ENCODE measurements around the gene SLC2A9.
"Not testable (repeated sequence)": the region's sequence is repeated elsewhere in the genome, so short reads cannot be mapped to it uniquely, and the experiment has no call there.

The SLC2A9 gene

GRCh38 chr4:9923195-9923812 is 98.0 kb downstream of the SLC2A9 start:
- DNase-seq, result no peak

GRCh38 chr4:9921326-9921725 is 100.0 kb downstream of the SLC2A9 start:
- no peak for DNase-seq

GRCh38 chr4:9920029-9920428 is 101.3 kb downstream of the SLC2A9 start:
- DNase-seq, result no peak

GRCh38 chr4:9919047-9919446 is 102.2 kb downstream of the SLC2A9 start:
- no peak for DNase-seq

- DNase-seq, result no peak
Measured at GRCh38 chr4:9918484-9918883, 102.8 kb downstream of the SLC2A9 start.

- DNase-seq, result no peak
Measured at GRCh38 chr4:9916937-9917336, 104.4 kb downstream of the SLC2A9 start.

- DNase-seq, result no peak
Measured at GRCh38 chr4:9916346-9916745, 105.0 kb downstream of the SLC2A9 start.

GRCh38 chr4:9913846-9914245 is 107.5 kb downstream of the SLC2A9 start:
- DNase-seq, result no peak

GRCh38 chr4:9906996-9907395 is 114.3 kb downstream of the SLC2A9 start:
- DNase-seq, result no peak

GRCh38 chr4:9904976-9905587 is 116.2 kb downstream of the SLC2A9 start:
- DNase-seq, result no peak

- no peak for DNase-seq
Measured at GRCh38 chr4:9903317-9903716, 118.0 kb downstream of the SLC2A9 start.

- no peak for DNase-seq
Measured at GRCh38 chr4:9901257-9901656, 120.0 kb downstream of the SLC2A9 start.

- DNase-seq, result not testable (repeated sequence)
Measured at GRCh38 chr4:9900633-9901032, 120.7 kb downstream of the SLC2A9 start.

GRCh38 chr4:9899306-9900055 is 121.8 kb downstream of the SLC2A9 start:
- no peak for DNase-seq

GRCh38 chr4:9898596-9899305 is 122.5 kb downstream of the SLC2A9 start:
- DNase-seq, result no peak

GRCh38 chr4:9895333-9895705 is 126.0 kb downstream of the SLC2A9 start:
- DNase-seq, result no peak

GRCh38 chr4:9894644-9895332 is 126.5 kb downstream of the SLC2A9 start:
- DNase-seq, result no peak

GRCh38 chr4:9893329-9894108 is 127.8 kb downstream of the SLC2A9 start:
- no peak for DNase-seq

GRCh38 chr4:9891740-9892139 is 129.6 kb downstream of the SLC2A9 start:
- no peak for DNase-seq

GRCh38 chr4:9891056-9891455 is 130.2 kb downstream of the SLC2A9 start:
- DNase-seq, result no peak

GRCh38 chr4:9889306-9889705 is 132.0 kb downstream of the SLC2A9 start:
- DNase-seq, result no peak

- DNase-seq, result no peak
Measured at GRCh38 chr4:9885958-9886357, 135.3 kb downstream of the SLC2A9 start.
